Right ventricle myocardium inferior (tissue), 1 donor: Measurements from ENCODE around the gene CYBB. TPM values are rescaled to one million over a fixed set of nuclear protein-coding genes. Genes with fewer than 3 reads are reported as not detected.
"Not testable (repeated sequence)": the region's sequence is repeated elsewhere in the genome, so short reads cannot be mapped to it uniquely, and the experiment has no call there.

Experiments
- ATAC-seq: fragments of 200-7000 bp; cut with Tn5 transposase; one replicate; pipeline ENCODE4 v1.9.1; 2020; ENCODE audit warnings: mild to moderate bottlenecking, moderate library complexity
- DNase-seq: peaks from one replicate; pipeline ENCODE4 v3.0.0; 2021; ENCODE audit errors: missing footprints
- intact Hi-C: fragments of 100-400 bp; cut with DNase I; formaldehyde crosslinking; loops from one replicate; pipeline ENCODE4 v1.11.0; 2022
- long read RNA-seq: library from polyadenylated mRNA; unstranded; transcript quantifications from one replicate; pipeline ENCODE4 v2.0.0, GENCODE V29; 2021
- total RNA-seq: library from RNA; stranded (reverse); fragmentation: NEBNext Ultra II Directional; extraction: Animal tissue kit (Norgen Biotek cat#: 25700); gene quantifications from one replicate; pipeline ENCODE4 v1.2.1, GENCODE V29; 2021
- donor health status: DM: no; HTN: yes; CAD: no; lungs with severe emphysema.

The CYBB gene
- 33.7 TPM for total RNA-seq
- long read RNA-seq, partial matches to known transcripts, result 1 of 2 reads
- long read RNA-seq, other reads (novel, unspliced or antisense), result 1 of 2 reads

DNA sequence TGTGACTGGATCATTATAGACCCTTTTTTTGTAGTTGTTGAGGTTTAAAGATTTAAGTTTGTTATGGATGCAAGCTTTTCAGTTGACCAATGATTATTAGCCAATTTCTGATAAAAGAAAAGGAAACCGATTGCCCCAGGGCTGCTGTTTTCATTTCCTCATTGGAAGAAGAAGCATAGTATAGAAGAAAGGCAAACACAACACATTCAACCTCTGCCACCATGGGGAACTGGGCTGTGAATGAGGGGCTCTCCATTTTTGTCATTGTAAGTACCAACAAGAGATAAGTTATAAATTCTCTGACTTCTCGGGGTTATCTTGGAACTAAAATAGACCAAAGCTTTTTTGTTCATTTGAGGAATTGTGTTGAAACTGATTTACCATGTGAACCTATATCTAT, at the start of gene CYBB:
TSS of gene CYBB (plus strand) at position 203 of the 400 bp plus-strand sequence. CDS start at position 222, 19 bp downstream.
- ATAC-seq (no peak), DNase-seq (no peak)
- intact Hi-C loops, result no loop called here

DNA sequence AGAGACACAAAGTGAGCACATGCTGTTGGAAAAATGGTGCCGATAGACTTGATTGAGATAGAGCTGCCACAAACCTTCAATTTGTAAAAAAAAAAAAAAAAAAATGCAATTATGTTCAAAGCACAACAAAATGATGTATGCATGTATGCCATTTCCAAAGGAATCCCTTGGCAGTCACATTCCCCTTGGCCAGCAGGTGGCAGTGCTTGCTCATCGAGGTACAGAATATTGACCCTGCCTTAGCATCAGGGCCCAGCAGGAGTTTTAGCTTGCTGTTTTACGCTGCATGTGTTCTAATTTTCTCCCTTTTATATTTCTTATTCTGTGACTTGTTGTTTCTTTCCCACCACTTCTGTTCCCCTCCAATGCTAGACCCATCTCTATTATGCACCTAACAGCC, 34.5 kb upstream of the CYBB start:
- intact Hi-C loops, result loop anchor here (2.0 kb wide), 1 partner anchor 79 kb away; no protein-coding TSS in a partner anchor
- ATAC-seq (peak; percentile 59), DNase-seq (peak; percentile 69)

DNA sequence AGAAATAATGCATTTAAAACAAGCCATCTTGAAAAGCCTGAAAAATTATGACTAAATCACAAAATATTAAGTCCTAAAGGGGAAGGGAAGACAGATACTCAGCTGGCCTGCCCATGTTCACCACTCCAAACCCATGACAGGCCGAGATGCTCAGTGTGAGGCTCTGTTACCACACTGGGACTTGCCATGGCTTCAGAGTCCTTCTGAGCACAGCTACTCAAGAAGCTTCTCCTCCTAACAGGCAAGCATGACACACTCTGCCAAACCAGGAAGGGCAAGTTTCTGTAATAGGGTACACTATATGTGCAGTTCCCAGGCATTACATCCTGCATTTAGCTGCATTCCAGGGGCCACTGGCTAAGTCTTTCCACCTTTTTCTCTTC, 34.0 kb upstream of the CYBB start:
- intact Hi-C loops, result loop anchor here (2.0 kb wide), 1 partner anchor 79 kb away; no protein-coding TSS in a partner anchor
- DNase-seq (no peak), ATAC-seq (no peak)

DNA sequence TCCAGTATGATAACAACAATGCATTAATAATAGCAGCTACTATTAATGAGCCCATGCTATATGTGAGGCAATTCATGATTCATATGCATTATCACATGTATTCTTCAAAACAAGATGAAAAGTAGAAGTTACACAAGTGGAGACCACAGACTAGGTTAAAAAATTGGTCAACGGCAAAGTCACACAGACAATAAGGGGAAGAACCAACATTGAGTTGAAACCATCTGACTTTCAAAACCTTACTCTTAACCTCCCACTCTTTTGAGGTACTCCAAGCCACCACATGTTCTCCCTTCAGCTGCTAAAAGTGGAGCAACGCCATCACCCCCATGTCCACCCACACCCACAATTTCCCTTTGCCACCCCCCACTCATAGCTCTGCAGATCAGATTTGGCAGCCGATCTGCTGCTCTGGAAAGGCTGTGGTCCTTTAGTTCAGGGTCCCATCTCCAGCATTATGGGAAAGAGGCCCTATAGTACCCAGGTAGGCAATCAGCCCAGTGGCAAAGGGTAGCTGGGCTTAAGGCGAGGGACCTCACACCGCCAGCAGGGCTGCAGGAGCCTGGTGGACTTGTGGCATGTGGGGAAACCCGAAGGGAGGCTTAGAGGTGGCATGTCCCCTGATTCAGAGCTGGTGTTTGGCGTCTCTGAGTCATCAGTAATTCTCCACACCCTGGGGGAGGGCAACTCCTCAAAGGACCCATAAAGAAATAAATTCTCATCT, 33.5 kb upstream of the CYBB start:
- DNase-seq (no peak), ATAC-seq (peak; percentile 20)
- intact Hi-C loops, result no loop called here

DNA sequence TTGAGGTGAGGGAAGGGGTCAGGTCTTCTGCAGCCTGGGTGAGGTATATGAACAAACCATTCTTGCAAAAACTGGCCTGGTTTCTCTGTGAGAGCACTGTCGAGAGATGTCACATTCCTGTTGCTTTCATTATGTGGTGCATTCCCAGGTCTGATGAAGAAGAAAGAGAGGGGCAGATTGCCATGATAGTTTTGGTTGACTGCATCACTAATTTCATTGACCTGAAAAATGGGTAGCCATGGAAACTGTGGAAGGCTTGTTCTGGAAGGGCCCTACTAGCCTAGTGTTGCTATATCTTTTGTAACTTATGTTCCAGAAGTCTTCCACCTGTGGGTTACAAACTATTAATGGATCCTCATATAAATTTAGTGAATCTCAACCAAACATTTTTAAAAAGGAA, 32.9 kb upstream of the CYBB start:
- ATAC-seq (no peak), DNase-seq (no peak)
- intact Hi-C loops, result no loop called here

DNA sequence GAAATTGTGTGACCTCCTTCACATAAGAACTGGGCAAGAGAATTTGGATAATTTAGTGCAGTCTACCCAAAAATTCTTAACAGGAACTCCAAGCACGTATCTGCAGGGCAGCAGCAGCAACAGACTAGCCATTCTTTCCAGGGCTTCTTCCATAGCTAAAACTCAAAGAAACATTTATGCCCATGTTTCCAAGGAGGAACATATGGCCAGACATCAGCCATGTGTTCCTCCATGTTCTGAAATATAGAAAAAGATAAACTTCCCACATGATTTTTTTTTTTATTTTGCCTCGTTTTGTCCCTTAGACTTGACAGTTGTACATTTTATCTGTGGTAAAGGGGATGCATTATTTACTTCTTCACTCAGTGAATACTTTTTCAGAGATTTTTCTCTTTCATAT, 27.6 kb upstream of the CYBB start:
- DNase-seq, result no peak
- intact Hi-C loops, result no loop called here
- no peak for ATAC-seq

DNA sequence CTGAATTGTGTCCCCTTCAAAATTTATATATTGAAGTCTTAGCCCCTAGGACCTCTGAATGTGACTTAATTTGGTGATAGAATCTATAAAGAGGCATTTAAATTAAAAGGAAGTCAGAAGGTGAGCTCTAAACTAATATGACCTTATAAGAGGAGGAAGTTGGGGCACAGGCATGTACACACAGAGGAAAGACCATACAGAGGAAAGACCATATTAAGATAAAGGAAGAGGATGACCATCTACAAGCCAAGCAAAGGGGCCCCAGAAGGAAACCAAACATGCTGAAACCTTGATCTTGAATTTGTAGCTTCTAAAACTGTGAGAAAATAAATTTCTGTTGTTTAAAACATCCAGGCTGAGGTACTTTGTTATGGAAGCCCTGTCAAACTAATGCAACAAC, 26.9 kb upstream of the CYBB start:
- ATAC-seq (no peak), DNase-seq (no peak)
- intact Hi-C loops, result no loop called here

DNA sequence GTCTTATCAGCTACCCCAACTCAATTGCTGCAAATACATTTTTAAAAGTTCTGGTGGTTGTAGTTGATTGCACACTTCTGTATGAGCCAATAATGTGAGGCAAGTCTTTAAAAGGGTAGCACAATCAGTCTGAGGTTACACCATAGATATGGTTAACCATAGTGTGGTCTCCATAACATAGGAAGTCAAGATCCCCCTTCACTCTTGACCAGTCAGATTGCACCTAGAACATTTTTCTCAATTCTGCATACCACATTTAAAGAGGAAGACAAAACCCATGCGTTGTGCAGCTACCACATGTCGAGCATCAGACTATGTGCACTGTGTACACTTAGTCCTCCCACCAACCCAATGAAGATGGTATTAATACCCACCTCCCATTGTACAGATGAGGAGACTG, 26.5 kb upstream of the CYBB start:
- DNase-seq, result no peak
- no peak for ATAC-seq
- intact Hi-C loops, result no loop called here

DNA sequence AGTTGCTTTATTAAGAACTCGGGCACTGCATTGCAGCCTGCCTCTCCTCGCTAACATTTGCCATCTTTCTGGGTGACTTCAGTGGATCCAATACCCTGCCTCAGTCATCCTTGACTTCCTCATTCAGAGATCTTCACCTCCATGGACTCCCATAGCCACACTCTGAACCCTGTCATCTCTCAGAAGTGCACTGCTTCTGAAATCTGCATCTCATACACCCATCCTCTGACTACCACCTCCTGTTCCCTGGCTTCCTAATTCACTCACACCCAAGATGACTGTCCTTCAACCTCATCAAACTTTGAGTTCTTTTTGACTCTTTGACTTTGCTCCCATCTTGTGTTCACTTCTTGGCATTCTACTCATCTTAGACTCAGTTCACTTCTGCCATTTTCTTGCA, 25.3 kb upstream of the CYBB start:
- DNase-seq (no peak), ATAC-seq (no peak)
- intact Hi-C loops, result no loop called here

DNA sequence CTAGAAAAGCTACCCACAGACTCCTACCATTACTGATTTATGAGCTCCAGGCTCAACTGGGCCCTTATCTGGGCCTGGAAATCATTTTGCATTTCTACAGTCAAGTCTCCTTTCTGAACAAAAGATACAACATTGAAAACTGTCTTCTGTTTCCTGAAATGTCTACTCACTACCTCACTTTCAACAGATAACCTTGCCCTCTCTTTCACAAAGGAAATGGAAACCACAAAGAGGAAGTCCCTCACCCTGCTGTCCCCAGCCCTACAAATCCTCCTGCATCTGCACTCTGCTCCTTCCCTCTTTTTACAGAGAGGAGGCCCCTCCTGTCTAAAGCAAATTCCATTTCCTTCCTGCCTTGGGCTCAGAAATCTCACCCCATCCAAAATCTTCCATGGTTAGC, 24.8 kb upstream of the CYBB start:
- no peak for DNase-seq
- intact Hi-C loops, result no loop called here
- ATAC-seq, result peak; percentile 52

DNA sequence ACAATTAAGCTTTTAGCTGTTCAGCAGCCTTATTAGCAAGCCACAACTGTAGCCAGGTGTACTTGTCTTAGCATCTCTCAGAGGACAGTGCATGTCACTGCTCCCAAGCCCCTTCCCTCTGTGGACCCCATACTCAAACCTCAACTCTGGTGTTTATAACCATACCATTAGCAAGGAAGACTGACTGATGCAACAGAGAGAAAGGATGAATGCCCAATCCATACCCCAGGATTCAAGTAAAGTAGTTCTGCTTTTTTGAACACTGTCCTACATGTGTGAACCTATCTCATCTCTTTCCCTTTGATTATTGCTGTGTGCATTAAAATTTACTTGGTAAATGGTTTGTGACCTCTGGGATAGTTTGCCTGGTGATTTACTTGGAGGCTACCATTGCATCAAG, 22.8 kb upstream of the CYBB start:
- intact Hi-C loops, result no loop called here
- DNase-seq, result no peak
- ATAC-seq, result no peak

DNA sequence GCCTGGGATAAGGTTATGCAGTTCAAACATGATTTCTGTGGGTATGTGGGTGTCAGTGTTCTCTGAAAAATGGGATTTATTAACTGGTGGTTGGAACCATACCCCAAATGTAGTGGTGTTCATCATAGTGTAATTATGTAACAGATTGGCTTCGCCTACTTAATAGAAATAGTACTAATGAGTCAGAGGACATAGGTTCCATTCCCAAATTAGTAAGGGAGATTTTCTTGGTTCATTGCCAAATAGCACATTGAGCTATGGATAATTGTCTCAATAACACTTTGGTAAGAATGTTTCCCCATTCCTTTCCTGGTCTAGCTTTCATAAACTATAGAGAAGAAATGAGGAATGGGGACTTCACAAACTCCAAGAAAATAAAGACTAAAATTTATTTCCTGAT, 20.5 kb upstream of the CYBB start:
- intact Hi-C loops, result no loop called here
- no peak for ATAC-seq
- no peak for DNase-seq

DNA sequence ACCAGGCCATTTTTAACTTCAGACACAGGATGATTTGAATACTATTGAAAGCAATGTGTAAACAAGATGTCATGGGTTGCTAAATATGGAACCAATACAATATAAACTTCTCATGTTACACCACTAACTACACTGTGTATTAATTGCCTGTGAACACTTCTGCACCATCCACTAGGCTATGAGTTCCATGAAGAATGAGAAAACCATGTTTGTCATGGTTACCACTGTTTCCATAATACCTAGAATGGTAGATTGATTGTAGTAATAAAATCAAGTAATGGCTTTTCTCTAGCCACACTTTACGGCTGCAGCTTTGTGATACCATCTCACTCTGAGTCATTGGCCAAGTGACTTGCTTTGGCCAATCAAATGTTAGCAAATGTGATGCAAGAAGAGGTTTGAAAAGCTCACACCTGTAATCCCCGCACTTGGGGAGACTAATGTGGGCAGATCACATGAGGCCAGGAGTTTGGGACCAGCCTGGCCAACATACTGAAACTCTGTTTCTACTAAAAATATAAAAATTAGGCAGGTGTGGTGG, 19.9 kb upstream of the CYBB start:
- no peak for ATAC-seq
- intact Hi-C loops, result no loop called here
- DNase-seq, result no peak

DNA sequence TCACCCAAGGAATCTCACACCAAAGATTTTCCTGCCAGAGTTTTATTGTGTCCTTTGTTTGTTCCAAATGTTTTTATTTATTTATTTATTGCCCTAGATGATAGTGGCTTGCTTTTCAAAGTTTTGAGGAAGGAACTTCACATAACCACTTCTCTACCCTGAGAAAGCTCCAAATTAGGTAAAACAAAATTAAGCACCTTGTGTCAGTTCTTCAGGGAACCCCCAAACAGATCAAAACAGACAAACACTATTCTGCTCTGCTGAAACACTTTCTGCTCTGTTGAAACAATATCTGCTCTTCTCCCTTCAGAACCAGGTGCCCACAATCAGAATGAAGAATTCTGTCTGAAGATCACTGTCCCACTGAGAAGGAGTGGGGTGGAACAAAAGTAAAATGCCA, 16.5 kb upstream of the CYBB start:
- DNase-seq (no peak), ATAC-seq (no peak)
- intact Hi-C loops, result no loop called here

DNA sequence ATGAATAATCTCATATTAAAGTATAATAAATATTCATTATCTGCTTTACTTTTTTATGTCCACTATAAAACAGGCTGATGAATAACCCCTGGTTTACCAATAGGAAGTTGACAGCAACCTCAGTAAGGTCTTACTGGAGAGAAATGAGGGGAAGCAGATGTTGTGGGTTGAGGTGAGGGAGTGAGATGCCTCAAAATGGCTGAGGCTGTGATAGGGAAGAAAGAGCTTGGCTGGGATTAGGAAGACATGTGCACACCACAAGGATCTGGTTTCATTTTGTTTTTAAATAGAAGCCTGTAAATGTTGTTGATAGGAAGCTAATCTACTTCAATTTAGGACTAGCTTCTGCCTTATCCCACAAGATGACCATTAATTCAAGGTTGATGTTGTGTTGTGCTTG, 14.4 kb upstream of the CYBB start:
- intact Hi-C loops, result no loop called here
- DNase-seq, result no peak

DNA sequence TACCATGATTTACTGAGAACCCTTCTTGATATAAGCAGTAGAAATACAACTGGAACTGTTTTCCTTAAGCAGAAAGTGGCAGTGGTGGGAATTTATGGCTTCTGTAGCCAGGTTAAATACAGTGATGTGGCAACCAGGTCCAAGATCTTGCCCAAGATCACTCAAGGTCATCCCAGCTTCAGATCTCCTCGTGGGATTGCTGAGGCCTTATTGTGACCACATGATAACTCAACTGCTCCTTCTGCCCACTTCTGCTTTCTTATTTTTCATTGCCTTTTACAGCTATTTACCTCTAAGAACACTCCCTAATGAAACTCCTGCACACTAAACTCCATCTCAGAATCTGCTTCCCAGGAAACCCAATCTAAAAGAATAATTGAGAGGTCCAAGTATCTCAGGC, 12.4 kb upstream of the CYBB start:
- ATAC-seq, result no peak
- intact Hi-C loops, result no loop called here
- no peak for DNase-seq

More for the DNA sequence above, 14.4 kb upstream of the CYBB start:
- no peak for ATAC-seq

DNA sequence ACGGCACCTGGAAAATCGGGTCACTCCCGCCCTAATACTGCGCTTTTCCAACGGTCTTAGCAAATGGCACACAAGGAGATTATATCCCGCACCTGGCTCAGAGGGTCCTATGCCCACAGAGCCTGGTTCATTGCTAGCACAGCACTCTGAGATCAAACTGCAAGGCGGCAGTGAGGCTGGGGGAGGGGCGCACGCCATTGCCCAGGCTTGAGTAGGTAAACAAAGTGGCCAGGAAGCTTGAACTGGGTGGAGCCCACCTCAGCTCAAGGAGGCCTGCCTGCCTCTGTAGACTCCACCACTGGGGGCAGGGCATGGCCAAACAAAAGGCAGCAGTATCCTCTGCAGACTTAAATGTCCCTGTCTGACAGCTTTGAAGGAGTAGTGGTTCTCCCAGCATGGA, 11.0 kb upstream of the CYBB start:
- intact Hi-C loops, DNase-seq, ATAC-seq: not testable (repeated sequence)

DNA sequence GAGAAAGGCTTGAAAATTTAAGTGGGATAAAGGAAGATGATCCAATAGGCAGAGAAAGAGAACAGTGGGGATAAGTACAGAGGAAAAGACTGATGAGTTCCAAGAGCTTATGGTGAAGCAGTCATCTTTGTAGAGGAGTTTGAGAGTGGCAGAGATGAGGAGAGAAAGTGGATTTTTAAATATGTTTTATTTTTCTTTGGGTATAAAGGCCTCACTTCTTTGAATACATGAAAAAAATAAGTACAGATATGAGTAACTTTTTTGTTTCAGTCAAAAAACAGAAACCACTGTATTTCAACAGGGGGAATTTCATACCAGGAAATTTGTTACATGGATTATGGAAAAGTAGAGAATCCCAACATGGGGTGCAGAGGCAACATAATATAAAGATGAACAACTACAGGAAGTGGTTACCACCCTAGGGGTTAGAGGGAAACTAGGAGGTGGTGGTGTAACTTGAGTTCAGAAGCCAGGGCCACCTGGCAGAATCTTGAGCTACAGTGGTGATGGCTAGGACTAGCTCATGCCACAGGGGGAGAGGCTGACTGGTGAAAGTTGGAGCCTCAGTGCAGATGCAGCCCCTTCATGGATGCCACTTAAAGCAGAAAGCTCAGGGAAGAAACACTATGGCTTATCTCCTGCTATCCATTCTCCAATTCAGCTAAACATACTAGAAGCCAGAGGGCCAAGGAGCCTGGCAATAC, 3.4 kb upstream of the CYBB start:
- intact Hi-C loops, result no loop called here
- DNase-seq (no peak), ATAC-seq (no peak)

DNA sequence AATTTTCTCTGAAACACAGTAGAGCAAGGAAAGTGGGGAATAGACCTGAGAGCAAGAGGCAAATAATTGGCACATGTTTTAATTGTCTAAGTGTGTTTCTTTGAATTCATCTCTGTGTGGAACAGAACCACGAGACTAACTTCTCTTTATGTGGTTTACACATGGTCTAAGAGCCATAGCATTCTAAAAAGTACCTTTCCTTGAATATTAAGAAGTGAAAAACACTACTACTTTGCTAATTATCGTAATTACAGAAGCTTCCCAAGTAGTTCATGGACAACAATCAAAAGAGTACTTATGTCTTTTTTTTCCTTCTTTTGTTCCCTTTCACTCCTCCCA, 2.9 kb upstream of the CYBB start:
- DNase-seq (no peak), ATAC-seq (no peak)
- intact Hi-C loops, result no loop called here

DNA sequence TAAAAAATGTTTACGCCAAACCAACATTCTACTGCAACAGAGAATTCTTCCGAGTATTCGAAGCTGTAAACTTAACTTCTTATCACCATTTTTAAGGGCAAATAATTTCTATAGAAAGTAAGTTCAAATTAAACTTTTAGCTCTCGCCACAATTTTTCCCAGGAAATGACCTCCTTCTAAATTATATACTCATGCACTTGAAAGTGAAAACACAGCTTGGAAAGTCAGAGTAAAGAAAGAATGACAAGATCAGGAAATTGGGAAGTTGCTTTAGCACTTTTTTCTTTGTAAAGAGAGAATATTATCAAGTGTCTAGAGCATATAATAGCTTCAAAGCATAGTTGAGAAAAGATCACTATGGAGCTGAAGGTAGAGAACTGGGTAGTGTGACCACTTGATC, 1.2 kb downstream of the CYBB start:
- intact Hi-C loops, result no loop called here
- DNase-seq, result no peak
- no peak for ATAC-seq
